Choroid plexus epithelial cell (primary cell): ENCODE data around the gene BLNK.

Experiments
- DNase-seq: peaks from one replicate; pipeline ENCODE4 v3.0.0-alpha.2; 2010; ENCODE audit warnings: low read depth
- H3K4me3 ChIP-seq: 2 replicates; pipeline ENCODE4 v1.5.1; 2011; ENCODE audit warnings: low read depth, mild to moderate bottlenecking, control low read depth, low read length, moderate library complexity
- TF ChIP-seq, protein P1 (sequence below): conservative IDR thresholded peaks from 2 replicates; pipeline ENCODE4 v1.5.1; 2011; ENCODE audit warnings: low read depth, mild to moderate bottlenecking, control low read depth, inconsistent platforms, low read length, moderate library complexity

The BLNK gene

DNA sequence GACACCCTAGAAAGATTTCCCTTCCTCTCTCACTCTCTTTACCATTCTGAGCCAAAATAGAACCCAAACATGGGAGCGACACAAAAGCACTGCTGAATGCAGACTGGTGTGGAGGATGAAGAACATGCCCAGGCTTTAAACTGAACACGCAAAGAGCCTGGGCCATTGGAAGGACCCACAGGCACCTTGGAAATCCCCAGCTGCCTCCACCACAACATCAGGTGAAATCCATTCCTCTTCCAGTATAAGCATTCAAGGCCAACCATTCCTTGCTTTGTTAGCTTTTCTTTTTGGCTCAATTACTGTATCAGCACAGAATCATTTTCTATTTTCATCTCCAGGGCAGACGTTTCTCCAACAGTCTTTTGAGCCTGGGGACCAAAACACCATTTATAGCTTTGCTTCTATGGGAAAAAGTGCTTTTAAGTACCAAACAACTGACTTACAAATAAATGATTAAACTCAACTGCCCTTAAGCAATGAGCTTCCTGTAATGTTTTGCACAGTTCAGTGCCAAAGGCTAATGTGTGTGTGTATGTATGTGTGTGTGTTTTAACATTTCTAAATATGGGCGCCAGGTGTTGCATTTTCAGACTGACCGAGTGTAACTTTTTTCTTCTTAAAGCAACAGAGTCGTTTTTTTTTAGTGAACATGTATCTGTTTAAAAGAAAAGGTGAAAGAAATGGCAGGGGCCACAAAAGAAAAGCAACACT lies 16.2 kb upstream of the BLNK start:
- peak; percentile 14 for DNase-seq
- H3K4me3 ChIP-seq = no peak overlapping the region
- TF ChIP-seq, protein P1, sequence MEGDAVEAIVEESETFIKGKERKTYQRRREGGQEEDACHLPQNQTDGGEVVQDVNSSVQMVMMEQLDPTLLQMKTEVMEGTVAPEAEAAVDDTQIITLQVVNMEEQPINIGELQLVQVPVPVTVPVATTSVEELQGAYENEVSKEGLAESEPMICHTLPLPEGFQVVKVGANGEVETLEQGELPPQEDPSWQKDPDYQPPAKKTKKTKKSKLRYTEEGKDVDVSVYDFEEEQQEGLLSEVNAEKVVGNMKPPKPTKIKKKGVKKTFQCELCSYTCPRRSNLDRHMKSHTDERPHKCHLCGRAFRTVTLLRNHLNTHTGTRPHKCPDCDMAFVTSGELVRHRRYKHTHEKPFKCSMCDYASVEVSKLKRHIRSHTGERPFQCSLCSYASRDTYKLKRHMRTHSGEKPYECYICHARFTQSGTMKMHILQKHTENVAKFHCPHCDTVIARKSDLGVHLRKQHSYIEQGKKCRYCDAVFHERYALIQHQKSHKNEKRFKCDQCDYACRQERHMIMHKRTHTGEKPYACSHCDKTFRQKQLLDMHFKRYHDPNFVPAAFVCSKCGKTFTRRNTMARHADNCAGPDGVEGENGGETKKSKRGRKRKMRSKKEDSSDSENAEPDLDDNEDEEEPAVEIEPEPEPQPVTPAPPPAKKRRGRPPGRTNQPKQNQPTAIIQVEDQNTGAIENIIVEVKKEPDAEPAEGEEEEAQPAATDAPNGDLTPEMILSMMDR = no peak

DNA sequence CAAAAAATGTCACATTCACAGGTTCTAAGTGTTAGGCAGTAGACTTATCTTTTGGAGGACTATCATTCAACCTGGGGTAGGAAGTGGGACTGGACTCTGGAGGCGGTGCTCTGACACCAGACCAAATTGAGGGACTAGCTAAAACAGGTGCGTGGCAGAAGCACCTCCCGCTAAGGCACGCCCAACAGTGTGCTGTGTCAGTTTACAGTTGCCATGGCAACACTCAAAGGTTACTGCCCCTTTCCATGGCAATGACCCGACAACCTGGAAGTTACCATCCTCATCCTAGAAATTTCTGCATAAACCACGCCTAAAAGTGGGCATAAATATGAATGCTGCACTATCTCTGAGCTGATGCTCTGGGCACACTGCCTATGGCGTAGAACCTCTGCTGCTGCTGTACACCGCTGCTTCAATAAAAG lies 14.0 kb upstream of the BLNK start:
- TF ChIP-seq, protein P1 = no peak
- H3K4me3 ChIP-seq = no peak overlapping the region
- no peak for DNase-seq

DNA sequence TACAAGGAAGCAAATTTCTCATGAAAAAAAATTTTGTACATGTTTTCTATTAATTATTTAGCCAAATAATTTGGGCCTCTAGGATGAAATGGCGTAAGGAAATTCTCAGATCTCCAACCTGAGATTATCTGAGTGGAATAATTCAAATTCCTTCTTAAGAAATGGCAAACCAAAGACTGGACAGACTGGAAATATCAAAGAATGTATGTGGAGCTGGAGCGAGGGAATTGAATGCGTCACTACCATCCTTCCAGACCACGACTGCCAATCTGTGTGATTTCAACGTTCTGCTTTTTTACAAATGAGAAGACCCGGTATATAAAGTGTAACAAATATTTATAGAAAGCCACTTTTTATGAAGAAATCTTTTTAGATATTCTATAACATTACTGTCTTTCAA lies 12.4 kb upstream of the BLNK start:
- no peak for DNase-seq
- H3K4me3 ChIP-seq = no peak overlapping the region
- TF ChIP-seq, protein P1 = no peak

DNA sequence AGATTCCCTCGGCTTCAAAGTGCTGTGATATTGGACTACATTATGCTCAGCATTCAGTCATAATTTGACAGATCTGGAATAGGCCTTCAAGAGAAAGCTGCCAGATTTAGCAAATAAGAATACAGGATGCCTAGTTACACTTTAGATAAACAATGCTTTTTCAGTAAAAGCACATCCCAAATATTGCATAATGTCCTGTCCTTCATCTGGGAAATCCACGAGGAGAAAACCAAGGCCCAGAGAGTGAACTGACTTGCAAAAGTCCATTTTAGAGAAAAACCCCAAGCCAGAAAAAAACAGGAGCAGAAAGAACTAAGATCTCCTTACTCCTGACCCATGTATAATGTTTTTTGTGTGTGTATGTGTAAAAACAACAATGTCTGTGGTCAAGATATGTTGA lies 12.0 kb upstream of the BLNK start:
- DNase-seq = no peak
- no peak overlapping the region for H3K4me3 ChIP-seq
- TF ChIP-seq, protein P1 = no peak

DNA sequence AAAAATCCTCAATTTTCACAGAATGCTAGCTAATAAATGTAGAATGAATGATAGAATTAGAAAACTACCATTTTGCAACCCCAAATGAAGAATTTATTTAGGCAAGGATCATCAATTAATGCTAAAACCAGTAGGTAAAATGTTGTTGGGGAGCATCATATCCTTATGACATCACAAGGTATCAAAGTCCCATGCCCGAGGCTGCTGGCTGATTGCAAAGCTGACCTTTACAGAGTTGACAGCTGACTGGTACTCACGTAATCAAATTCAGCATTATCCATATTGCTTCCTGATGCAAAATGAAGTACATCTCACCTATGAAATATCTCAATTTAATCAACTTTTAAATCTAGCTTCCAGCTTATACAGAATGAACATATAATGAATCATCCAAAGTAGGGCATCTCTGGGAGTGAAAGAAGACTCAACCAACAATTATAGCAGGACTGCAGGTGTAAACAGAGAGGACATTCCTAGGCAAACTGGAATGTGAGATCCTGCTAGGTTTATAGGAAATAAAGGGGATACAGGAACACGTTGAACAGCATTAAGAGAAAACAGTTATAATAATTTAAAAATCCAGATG lies 10.2 kb upstream of the BLNK start:
- TF ChIP-seq, protein P1 = no peak
- no peak overlapping the region for H3K4me3 ChIP-seq
- DNase-seq = no peak

DNA sequence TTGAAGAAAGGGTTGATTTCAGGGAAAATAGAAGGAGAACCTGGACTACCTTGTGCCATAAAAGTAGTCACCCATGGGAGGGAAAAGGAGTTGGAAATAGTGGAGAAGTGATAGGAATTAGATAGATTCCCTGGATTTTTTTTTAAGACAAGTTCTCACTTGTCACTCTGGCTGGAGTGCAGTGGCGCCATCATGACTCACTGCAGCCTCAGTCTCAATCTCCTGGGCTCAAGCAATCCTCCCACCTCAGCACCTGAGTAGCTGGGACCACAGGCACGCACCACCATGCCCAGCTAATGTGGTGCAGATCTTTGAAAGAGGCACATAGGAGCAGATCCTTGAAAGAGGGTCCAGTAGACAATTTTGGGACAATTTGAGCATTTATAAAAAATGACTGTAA lies 9.5 kb upstream of the BLNK start:
- no peak for DNase-seq
- H3K4me3 ChIP-seq = no peak overlapping the region
- TF ChIP-seq, protein P1 = no peak

DNA sequence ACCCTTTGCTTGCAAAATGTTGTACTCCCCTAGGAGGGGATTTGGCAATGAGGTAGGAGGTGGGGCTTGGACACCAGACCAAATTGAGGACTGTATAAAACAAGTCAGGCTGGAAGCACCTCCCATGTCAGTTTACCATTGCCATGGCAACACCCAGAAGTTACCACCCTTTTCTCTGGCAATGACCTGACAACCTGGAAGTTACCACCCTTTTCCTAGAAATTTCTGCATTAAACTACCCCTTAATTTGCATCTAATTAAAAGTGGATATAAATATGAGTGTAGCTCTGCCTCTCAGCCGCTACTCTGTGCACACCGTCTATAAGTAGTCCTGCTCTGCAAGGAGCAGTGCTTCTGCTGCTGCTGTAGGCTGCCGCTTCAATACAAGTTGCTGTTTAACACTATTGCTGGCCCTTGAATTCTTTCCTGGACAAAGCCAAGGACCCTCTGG lies 7.8 kb upstream of the BLNK start:
- TF ChIP-seq, protein P1 = no peak
- H3K4me3 ChIP-seq = no peak overlapping the region
- DNase-seq = no peak
